ENCODE measurements around the gene ACSF3. TPM values are rescaled to one million over a fixed set of nuclear protein-coding genes. Genes with fewer than 3 reads are reported as not detected.
"Not testable (repeated sequence)": the region's sequence is repeated elsewhere in the genome, so short reads cannot be mapped to it uniquely, and the experiment has no call there.

ACSF3 gene
- total RNA-seq, 1 experiment from 2014 or later = 34.0 TPM

DNA sequence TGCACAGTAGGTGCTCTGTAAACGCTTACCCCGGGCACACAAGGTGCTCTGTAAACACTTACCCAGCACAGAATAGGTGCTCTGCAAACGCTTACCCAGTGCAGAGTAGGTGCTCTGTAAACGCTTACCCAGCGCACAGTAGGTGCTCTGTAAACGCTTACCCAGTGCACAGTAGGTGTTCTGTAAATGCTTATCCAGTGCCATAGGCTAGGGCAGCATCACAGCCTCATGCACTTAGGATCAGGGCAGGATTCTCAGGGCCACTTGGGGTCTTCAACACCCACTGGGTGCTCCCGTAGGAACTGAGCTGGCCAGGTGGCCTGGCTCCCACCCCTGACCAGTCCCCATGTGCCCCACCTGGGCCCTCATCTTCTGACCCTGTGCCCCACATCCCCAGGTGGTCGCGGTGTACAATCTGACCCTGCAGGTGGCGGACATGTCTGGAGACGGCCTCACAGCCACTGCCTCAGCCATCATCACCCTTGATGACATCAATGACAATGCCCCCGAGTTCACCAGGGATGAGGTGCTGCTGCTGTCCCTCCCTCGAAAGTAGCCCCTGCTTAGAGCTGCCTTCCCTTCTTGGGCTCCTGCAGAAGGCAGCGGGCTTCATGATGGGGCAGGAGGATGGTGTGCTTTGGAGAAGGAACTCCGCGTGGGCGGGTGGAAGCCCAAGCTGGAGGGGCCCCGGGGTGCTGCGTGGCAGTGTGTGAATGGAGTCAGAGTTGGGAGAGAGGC, 93.5 kb downstream of the ACSF3 start:
- H3K4me1 ChIP-seq (replicated peaks; ENCODE audit: insufficient read depth) = no peaks in the 10 kb centered on the region
- H3K4me3 ChIP-seq = no peak overlapping the region
- H3K9me3 ChIP-seq (ENCODE audit: insufficient read depth, low read depth) = no peaks in the 10 kb centered on the region
- BruUV-seq (replicated peaks) = no TSS peak
- H3F3A ChIP-seq (ENCODE audit: insufficient read depth, low read depth) = peaks cover 20% of the 10 kb centered on the region; the same call in 1 of the 2 replicates
- H4K20me1 ChIP-seq (ENCODE audit: insufficient read depth) = no peaks in the 10 kb centered on the region
- H3K27ac ChIP-seq = no peak overlapping the region
- intact Hi-C loops (cut with micrococcal nuclease; ENCODE audit: unreplicated experiment) = no loop called here
- no peak overlapping the region for H3K4me2 ChIP-seq
- TF ChIP-seq EZH2 (IDR thresholded peaks at IDR 0.05; ENCODE audit: low read depth) = no peak
- TF ChIP-seq, protein P1, sequence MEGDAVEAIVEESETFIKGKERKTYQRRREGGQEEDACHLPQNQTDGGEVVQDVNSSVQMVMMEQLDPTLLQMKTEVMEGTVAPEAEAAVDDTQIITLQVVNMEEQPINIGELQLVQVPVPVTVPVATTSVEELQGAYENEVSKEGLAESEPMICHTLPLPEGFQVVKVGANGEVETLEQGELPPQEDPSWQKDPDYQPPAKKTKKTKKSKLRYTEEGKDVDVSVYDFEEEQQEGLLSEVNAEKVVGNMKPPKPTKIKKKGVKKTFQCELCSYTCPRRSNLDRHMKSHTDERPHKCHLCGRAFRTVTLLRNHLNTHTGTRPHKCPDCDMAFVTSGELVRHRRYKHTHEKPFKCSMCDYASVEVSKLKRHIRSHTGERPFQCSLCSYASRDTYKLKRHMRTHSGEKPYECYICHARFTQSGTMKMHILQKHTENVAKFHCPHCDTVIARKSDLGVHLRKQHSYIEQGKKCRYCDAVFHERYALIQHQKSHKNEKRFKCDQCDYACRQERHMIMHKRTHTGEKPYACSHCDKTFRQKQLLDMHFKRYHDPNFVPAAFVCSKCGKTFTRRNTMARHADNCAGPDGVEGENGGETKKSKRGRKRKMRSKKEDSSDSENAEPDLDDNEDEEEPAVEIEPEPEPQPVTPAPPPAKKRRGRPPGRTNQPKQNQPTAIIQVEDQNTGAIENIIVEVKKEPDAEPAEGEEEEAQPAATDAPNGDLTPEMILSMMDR (conservative IDR thresholded peaks at IDR 0.05) = no peak
- no peak overlapping the region for H2AFZ ChIP-seq
- no peaks in the 10 kb centered on the region for H3K79me2 ChIP-seq (ENCODE audit: low read depth)
- ChIA-PET POLR2A (ENCODE audit: unreplicated experiment) (no interaction called here), CTCF (no interaction called here)
- no peaks in the 10 kb centered on the region for H3K9me2 ChIP-seq (ENCODE audit: insufficient read depth)
- no peaks in the 10 kb centered on the region for H3K36me3 ChIP-seq (ENCODE audit: low read depth)
- peak in 1 of 2 experiments; percentile 50 for DNase-seq
- H3K27me3 ChIP-seq (ENCODE audit: insufficient read depth, low read depth) = peaks cover 7% of the 10 kb centered on the region; the same call in 1 of the 2 replicates

DNA sequence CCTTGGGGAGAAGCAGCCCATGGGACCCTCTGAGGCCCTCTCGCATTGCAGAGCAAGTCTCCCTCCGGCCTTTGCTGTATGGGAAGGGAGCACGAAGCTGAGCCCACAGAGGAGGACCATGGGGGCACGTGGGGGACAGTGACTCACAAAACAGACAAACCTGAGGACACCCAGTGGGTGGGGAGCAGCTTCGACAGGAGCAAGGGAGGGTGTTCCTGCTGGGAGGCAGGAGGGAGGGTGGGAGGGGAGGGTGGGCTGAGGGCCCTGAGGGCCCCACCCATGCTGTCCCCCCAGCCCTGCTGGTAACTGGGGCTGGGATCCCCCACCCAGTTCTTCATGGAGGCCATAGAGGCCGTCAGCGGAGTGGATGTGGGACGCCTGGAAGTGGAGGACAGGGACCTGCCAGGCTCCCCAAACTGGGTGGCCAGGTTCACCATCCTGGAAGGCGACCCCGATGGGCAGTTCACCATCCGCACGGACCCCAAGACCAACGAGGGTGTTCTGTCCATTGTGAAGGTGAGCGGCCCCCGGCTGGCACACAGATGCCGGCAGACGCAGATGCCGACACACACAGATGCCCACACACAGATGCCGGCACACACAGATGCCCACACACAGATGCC, 94.2 kb downstream of the ACSF3 start:
- H3K9me3 ChIP-seq (ENCODE audit: insufficient read depth, low read depth) = no peaks in the 10 kb centered on the region
- H3F3A ChIP-seq (ENCODE audit: insufficient read depth, low read depth) = peaks cover 20% of the 10 kb centered on the region; the same call in 1 of the 2 replicates
- H3K27ac ChIP-seq = no peak overlapping the region
- TF ChIP-seq EZH2 (IDR thresholded peaks at IDR 0.05; ENCODE audit: low read depth) = no peak
- TF ChIP-seq, protein P1 (conservative IDR thresholded peaks at IDR 0.05) = no peak
- ChIA-PET POLR2A (ENCODE audit: unreplicated experiment) (no interaction called here), CTCF (no interaction called here)
- no peaks in the 10 kb centered on the region for H3K36me3 ChIP-seq (ENCODE audit: low read depth)
- no peaks in the 10 kb centered on the region for H3K79me2 ChIP-seq (ENCODE audit: low read depth)
- H3K27me3 ChIP-seq (ENCODE audit: insufficient read depth, low read depth) = peaks cover 7% of the 10 kb centered on the region; the same call in 1 of the 2 replicates
- no peak overlapping the region for H3K4me3 ChIP-seq
- no peaks in the 10 kb centered on the region for H3K9me2 ChIP-seq (ENCODE audit: insufficient read depth)
- no peak for DNase-seq
- H3K4me2 ChIP-seq = no peak overlapping the region
- intact Hi-C loops (cut with micrococcal nuclease; ENCODE audit: unreplicated experiment) = no loop called here
- no TSS peak for BruUV-seq (replicated peaks)
- H3K4me1 ChIP-seq (replicated peaks; ENCODE audit: insufficient read depth) = no peaks in the 10 kb centered on the region
- H2AFZ ChIP-seq = no peak overlapping the region
- no peaks in the 10 kb centered on the region for H4K20me1 ChIP-seq (ENCODE audit: insufficient read depth)

DNA sequence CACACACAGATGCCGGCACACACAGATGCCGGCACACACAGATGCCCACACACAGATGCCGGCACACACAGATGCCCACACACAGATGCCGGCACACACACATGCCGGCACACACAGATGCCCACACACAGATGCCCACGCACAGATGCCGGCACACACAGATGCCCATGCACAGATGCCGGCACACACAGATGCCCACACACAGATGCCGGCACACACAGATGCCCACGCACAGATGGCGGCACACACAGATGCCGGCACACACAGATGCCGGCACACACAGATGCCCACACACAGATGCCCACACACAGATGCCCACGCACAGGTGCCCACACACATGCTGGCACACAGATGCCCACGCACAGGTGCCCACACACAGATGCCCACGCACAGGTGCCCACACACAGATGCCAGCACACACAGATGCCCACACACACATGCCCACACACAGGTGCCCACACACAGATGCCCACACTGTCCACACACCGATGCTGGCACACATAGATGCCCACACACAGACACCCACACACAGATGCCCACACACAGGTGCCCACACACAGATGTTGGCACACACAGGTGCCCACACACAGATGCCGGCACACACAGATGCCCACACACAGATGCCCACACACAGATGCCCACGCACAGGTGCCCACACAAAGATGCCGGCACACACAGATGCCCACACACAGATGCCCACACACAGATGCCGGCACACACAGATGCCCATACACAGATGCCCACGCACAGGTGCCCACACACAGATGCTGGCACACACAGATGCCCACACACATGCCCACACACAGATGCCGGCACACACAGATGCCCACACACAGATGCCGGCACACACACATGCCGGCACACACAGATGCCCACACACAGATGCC, 95.1 kb downstream of the ACSF3 start:
- H2AFZ ChIP-seq; CTCF ChIA-PET; intact Hi-C loops (cut with micrococcal nuclease; ENCODE audit: unreplicated experiment); H3K4me3 ChIP-seq; H3K9me2 ChIP-seq (ENCODE audit: insufficient read depth); H3K27me3 ChIP-seq (ENCODE audit: insufficient read depth, low read depth); H3K79me2 ChIP-seq (ENCODE audit: low read depth); H4K20me1 ChIP-seq (ENCODE audit: insufficient read depth); H3K27ac ChIP-seq; H3K9me3 ChIP-seq (ENCODE audit: insufficient read depth, low read depth); POLR2A ChIA-PET (ENCODE audit: unreplicated experiment); H3K4me2 ChIP-seq; DNase-seq; H3K36me3 ChIP-seq (ENCODE audit: low read depth); H3K4me1 ChIP-seq (replicated peaks; ENCODE audit: insufficient read depth); BruUV-seq (replicated peaks): not testable (repeated sequence)
- peaks cover 20% of the 10 kb centered on the region; the same call in 1 of the 2 replicates for H3F3A ChIP-seq (ENCODE audit: insufficient read depth, low read depth)

All from PC-9 (cell line).